ENCODE results near the gene CNR2. TPM values are rescaled to one million over a fixed set of nuclear protein-coding genes. Genes with fewer than 3 reads are reported as not detected.
A peak's percentile ranks its signal among the peaks of the same experiment; 100 is the strongest.
"Not testable (repeated sequence)": the region's sequence is repeated elsewhere in the genome, so short reads cannot be mapped to it uniquely, and the experiment has no call there.

The CNR2 gene
- not detected for total RNA-seq

- TF ChIP-seq POLR2A (IDR thresholded peaks at IDR 0.05): no peak
- TF ChIP-seq, protein P1, sequence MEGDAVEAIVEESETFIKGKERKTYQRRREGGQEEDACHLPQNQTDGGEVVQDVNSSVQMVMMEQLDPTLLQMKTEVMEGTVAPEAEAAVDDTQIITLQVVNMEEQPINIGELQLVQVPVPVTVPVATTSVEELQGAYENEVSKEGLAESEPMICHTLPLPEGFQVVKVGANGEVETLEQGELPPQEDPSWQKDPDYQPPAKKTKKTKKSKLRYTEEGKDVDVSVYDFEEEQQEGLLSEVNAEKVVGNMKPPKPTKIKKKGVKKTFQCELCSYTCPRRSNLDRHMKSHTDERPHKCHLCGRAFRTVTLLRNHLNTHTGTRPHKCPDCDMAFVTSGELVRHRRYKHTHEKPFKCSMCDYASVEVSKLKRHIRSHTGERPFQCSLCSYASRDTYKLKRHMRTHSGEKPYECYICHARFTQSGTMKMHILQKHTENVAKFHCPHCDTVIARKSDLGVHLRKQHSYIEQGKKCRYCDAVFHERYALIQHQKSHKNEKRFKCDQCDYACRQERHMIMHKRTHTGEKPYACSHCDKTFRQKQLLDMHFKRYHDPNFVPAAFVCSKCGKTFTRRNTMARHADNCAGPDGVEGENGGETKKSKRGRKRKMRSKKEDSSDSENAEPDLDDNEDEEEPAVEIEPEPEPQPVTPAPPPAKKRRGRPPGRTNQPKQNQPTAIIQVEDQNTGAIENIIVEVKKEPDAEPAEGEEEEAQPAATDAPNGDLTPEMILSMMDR (IDR thresholded peaks at IDR 0.05): no peak
- WGBS, 2 donors: 54 to 56% methylated on average over 7 of the region's 7 CpGs
- no peaks in the 10 kb centered on the region for H3K4me1 ChIP-seq
- no peaks in the 10 kb centered on the region for H3K27me3 ChIP-seq
- DNase-seq: no peak
- H3K36me3 ChIP-seq (replicated peaks in 1 of 2; ENCODE audit: insufficient read depth in 1 of 2, low read depth in 2 of 2): no peaks in the 10 kb centered on the region
- no peak for ATAC-seq
- H3K27ac ChIP-seq: no peak within 1 kb of the TSS
- no peaks in the 10 kb centered on the region for H3K9me3 ChIP-seq
- H3K4me3 ChIP-seq: no peak within 1 kb of the TSS
- intact Hi-C loops (cut with DNase I): no loop called here
Measured at GRCh38 chr1:23913212-23913880, at the start of gene CNR2. Gene CNR2, minus strand, starts transcription at chr1:23913362. Its CDS starts 37,745 bp downstream, at chr1:23875617.

- WGBS, 2 donors: 0 to 1% methylated on average over 15 of the region's 15 CpGs
- H3K4me1 ChIP-seq: peaks cover 71% of the 10 kb centered on the region
- ATAC-seq (no peak), DNase-seq (no peak)
- peak overlapping the region; percentile 97 to 99 (median 99) for H3K27ac ChIP-seq
- peaks cover 0 to 1% of the 10 kb centered on the region in 2 donors for H3K36me3 ChIP-seq (replicated peaks in 1 of 2; ENCODE audit: insufficient read depth in 1 of 2, low read depth in 2 of 2)
- no peaks in the 10 kb centered on the region for H3K27me3 ChIP-seq
- peak overlapping the region; percentile 60 to 63 for H3K4me3 ChIP-seq
- intact Hi-C loops (cut with DNase I): no loop called here
- no peaks in the 10 kb centered on the region for H3K9me3 ChIP-seq
- TF ChIP-seq, protein P1 (IDR thresholded peaks at IDR 0.05): no peak
Measured at GRCh38 chr1:23960291-23961020, 47.3 kb upstream of the CNR2 start.

- H3K27me3 ChIP-seq: no peaks in the 10 kb centered on the region
- peak within 1 kb of the TSS; percentile 97 to 99 (median 99) for H3K27ac ChIP-seq
- ATAC-seq: peak; percentile 95
- H3K4me1 ChIP-seq: peaks cover 71% of the 10 kb centered on the region
- peak; percentile 88 to 96 (median 96) for TF ChIP-seq POLR2A (IDR thresholded peaks at IDR 0.05)
- TF ChIP-seq, protein P1 (IDR thresholded peaks at IDR 0.05): peak in 1 of 7 experiments; percentile 1
- H3K36me3 ChIP-seq (replicated peaks in 1 of 2; ENCODE audit: insufficient read depth in 1 of 2, low read depth in 2 of 2): peaks cover 0 to 1% of the 10 kb centered on the region in 2 donors
- WGBS, 2 donors: 0 to 1% methylated on average over 13 to 79 of the region's 84 CpGs
- intact Hi-C loops (cut with DNase I): no loop called here
- H3K9me3 ChIP-seq: no peaks in the 10 kb centered on the region
- DNase-seq: peak; percentile 96 to 97 (median 97)
- peak within 1 kb of the TSS; percentile 60 to 63 for H3K4me3 ChIP-seq
Measured at GRCh38 chr1:23959461-23960290, 46.5 kb upstream of the CNR2 start, which contains the start of gene PNRC2. Gene PNRC2, plus strand, starts transcription at chr1:23959828. Its CDS starts 1,630 bp downstream, at chr1:23961458.

- Histone ChIP-seq H3K27ac (peak overlapping the region; percentile 97 to 99 (median 99)), H3K36me3 (replicated peaks in 1 of 2; ENCODE audit: insufficient read depth in 1 of 2, low read depth in 2 of 2) (peaks cover 0 to 1% of the 10 kb centered on the region in 2 donors), H3K27me3 (no peaks in the 10 kb centered on the region), H3K4me3 (peak overlapping the region; percentile 19 to 38), H3K4me1 (peaks cover 65% of the 10 kb centered on the region), H3K9me3 (no peaks in the 10 kb centered on the region)
- peak; percentile 71 to 93 (median 81) for DNase-seq
- ATAC-seq: peak; percentile 57
- no peak for TF ChIP-seq POLR2A (IDR thresholded peaks at IDR 0.05)
- TF ChIP-seq, protein P1 (IDR thresholded peaks at IDR 0.05): peak in 4 of 7 experiments; percentile 15 to 44 (median 32)
- intact Hi-C loops (cut with DNase I): no loop called here
- WGBS, 2 donors: 2 to 3% methylated on average over 14 to 30 of the region's 30 CpGs
Measured at GRCh38 chr1:23958810-23959460, 45.8 kb upstream of the CNR2 start.

DNA sequence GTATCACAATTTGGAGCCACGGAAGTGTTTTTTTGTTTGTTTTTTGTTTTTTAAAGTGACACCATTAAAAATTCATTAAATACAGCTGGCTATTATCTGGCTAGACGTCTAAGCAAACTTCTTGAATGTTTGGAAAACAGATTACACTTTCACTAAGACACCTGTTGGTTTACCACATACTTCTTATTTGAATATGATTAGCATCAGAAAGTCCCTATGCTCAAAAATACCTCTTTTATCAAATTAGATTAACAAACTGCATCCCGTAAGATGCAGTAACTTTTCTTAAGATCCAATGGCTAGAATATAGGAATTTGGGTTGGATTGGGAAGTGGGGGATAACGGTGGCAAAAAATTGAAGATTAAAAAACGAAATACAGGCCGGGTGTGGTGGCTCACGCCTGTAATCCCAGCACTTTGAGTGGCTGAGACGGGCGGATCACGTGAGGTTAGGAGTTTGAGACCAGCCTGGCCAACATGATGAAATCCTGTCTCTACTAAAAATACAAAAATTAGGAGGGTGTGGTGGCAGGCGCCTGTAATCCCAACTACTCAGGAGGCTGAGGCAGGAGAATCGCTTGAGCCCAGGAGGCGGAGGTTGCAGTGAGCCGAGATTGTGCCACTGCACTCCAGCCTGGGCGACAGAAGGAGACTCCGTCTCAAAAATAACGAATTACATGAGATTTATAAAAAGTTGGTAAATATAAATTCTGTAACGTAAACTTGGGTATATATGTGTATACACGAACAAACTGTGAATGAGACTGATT is 45.1 kb upstream of the CNR2 start:
- ATAC-seq; DNase-seq; H3K9me3 ChIP-seq; H3K36me3 ChIP-seq (replicated peaks in 1 of 2; ENCODE audit: insufficient read depth in 1 of 2, low read depth in 2 of 2); intact Hi-C loops (cut with DNase I); H3K4me3 ChIP-seq; H3K27me3 ChIP-seq: not testable (repeated sequence)
- WGBS, 2 donors: 42 to 66% methylated on average over 19 of the region's 19 CpGs
- H3K27ac ChIP-seq: peak overlapping the region; percentile 97 to 99 (median 99)
- H3K4me1 ChIP-seq: peaks cover 63% of the 10 kb centered on the region

Measured in body of pancreas (tissue), 4 donors.